KG1 (cell line): ENCODE measurements around the gene ADGRF5.

Experiments used
- DNase-seq: peaks from one replicate; lab custom pipeline; 2025; lab: John Stamatoyannopoulos, UW

Gene ADGRF5, protein sequence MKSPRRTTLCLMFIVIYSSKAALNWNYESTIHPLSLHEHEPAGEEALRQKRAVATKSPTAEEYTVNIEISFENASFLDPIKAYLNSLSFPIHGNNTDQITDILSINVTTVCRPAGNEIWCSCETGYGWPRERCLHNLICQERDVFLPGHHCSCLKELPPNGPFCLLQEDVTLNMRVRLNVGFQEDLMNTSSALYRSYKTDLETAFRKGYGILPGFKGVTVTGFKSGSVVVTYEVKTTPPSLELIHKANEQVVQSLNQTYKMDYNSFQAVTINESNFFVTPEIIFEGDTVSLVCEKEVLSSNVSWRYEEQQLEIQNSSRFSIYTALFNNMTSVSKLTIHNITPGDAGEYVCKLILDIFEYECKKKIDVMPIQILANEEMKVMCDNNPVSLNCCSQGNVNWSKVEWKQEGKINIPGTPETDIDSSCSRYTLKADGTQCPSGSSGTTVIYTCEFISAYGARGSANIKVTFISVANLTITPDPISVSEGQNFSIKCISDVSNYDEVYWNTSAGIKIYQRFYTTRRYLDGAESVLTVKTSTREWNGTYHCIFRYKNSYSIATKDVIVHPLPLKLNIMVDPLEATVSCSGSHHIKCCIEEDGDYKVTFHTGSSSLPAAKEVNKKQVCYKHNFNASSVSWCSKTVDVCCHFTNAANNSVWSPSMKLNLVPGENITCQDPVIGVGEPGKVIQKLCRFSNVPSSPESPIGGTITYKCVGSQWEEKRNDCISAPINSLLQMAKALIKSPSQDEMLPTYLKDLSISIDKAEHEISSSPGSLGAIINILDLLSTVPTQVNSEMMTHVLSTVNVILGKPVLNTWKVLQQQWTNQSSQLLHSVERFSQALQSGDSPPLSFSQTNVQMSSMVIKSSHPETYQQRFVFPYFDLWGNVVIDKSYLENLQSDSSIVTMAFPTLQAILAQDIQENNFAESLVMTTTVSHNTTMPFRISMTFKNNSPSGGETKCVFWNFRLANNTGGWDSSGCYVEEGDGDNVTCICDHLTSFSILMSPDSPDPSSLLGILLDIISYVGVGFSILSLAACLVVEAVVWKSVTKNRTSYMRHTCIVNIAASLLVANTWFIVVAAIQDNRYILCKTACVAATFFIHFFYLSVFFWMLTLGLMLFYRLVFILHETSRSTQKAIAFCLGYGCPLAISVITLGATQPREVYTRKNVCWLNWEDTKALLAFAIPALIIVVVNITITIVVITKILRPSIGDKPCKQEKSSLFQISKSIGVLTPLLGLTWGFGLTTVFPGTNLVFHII (N-terminal part only)

DNA sequence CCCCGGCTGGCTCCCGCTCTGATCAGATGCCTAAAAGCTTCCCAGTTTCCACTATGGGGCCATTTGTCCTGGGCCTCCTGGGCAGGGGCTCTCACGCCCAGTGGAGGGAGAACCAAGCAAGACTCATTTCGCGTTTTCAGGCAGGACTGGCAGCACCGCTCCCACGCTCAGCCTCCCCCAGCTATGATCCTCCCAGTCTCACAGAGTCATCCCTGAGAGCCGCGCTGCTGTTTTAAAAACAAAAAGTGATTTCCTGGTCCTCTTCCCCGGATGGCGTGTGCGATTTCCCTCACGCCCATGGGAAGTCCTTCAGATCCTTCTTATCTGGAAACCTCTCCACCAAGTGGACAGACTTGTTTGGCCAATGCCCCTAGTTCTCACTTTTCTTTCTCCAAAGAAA is at the start of gene ADGRF5:
Gene ADGRF5, minus strand, starts transcription at position 208 of the 400 bp plus-strand sequence. CDS start 15,176 bp downstream, outside the sequence.
- DNase-seq = no peak

DNA sequence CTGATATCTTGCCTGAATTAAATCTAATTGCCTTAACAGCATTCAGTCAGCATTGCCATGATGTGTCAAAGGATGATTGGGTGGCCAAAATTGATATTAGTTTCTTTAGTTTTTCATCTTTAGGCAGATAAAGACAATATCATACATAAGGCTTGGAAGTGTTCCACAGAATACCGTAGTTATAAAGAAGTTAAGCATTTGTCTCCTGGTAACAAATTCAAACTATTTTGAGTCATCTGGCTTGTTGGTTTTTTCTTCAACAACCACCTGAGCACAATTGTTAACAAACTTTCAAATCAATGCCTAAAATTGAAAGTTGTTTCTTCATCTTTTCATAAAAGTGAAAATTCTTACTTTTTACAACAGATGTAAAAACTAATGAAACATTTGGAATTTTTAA is 47.5 kb upstream of the ADGRF5 start:
- DNase-seq = no peak

DNA sequence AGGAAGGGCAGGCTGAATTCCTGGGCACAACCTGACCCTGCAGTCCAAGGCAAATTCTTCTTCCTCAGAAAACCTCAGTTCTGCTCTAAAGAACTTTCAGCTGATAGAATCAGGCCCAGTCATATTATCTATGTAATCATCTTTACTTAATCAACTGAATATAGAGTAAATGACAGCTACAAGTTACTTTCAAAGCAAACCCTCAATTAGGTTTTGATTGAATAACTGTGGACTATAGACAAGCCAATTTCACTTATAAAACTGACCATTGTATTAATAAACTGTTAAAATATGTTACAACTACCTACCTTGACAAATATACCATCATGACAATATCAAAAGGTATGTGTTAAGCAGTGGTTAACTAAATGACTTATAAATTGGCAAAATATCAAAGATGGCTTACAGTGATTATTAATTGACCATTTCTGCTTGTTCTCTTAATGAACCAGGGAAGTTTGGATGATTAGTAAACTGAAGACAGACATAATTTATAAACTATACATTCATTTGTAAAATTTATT is 46.1 kb upstream of the ADGRF5 start:
- no peak for DNase-seq

DNA sequence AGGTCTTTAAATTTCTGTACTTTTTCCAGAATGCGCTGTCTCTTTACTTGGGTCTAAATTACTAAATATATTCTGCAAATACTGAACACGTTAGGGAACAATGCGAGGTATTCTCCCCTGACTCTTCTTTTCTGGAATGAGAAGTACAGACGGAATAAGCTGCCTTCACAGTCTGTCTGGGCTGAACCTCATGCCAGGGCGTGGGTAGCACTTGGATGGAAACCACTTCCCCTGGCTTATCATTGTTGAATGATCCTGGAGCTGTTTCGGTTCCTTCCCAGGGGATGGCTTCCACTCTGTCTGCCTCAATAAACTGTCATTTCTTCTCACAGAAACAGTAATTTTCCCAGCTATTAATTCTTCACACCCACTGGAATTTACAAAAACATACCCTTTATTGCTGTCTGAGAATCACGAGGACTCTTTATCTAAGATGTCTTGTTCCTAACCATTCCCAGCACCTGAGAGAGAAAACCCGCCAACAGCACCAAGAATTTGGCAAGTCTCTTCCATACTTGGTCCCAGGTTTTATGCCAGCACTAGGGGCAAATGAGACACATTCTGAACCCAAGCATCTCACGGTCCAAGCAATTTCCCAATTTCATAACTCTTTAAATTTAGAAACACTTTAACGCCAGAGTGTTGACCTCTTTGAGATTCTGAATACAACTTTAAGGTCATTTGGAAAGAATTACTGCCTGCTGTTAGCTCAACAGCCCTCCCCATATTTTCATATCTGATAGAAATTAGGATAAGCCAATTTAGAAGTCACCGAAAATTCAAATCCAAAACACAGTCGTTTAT is 43.2 kb upstream of the ADGRF5 start:
- no peak for DNase-seq

DNA sequence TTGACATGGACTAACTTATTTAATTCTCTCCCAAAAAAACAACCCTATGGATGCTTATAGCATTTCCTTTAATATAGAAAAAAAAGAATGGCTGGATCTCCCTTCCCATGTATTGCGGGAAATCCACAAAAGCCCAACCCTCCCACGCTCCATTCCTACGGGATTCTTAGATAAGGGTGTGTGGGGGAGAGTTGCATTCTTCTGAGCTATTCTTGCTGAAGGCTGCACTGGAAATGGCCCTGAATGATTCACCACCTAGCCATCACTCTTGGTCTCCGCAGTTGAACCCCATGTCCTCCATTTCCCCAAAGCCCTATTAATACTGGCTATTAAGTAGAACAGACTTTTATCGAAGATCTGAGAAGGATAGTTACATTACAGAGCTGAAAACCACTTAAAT is 41.9 kb upstream of the ADGRF5 start:
- no peak for DNase-seq

DNA sequence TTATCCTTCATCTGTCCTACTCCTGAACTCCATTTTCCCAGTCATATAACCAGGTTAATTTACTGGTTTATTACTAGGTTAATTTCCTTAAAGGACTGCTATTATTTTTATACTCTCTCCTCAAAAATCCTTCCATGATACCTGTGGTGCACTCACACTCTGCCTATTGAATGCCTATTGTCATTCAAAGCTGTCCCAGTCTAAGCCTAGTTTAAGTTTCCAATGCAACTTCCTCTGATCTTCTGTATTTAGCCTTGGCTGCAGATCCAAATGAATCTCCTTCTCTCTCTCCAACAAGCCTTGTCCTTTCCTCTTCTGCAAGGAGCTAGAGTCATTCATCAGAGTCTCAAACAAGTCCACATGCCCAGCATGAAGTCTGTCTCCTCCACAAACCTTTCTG is 41.3 kb upstream of the ADGRF5 start:
- DNase-seq = no peak

DNA sequence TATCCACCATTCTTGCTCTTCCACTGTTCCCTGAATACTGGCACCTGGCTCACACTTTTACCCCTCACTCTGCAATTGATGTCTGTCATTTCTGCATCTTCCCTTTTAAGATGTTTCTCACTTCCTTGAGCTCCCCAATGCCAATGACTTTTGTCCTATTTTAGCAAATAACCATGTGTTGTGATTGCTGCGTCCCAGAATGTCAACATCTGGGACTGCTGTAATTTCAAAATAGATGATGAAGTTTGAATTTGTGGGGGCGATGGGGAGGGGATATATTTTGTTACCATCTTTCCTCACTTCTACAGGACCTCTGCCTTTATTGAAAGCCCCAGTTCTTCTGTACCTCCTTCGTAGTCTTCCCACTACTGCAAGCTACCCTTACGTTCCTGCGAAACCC is 40.0 kb upstream of the ADGRF5 start:
- DNase-seq = no peak

DNA sequence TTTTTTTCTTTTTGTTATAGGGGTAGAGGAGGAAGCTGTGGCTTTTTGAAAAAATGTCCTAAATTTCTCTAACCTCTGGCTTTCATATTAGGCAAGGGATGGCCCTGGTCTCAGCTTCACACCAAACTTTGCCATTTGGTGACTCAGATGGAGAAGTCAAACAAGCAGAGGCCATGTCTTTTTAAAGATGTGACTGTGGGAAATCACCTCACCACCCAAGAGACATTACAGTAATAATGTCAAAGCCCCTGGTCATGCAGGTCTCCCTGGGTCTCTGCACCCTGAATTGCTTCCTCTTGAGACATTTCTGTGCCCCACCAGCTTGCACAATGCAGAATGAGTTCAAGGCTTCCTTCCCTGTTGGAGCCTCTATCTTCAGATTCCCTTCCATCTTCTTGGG is 39.5 kb upstream of the ADGRF5 start:
- DNase-seq = no peak

DNA sequence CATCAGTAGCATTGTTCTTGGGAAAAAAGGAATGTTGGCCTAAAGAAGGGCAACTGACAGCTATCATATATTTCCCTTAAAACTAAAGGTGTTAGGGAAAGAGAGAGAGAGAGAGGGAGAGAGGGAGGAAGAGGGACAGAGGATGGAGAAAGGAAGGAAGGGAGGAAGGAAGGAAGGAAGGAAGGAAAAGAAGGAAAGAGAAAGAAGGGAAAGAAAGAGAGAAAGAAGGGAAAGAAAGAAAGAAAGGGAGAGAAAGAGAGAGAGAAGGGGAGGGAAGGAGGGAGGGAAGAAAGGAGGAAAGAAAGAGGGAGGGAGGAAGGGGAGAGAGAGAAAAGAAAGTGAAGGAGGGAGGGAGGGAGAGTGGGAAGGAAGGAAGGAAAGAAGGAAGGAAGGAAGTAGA is 37.7 kb upstream of the ADGRF5 start:
- no peak for DNase-seq

DNA sequence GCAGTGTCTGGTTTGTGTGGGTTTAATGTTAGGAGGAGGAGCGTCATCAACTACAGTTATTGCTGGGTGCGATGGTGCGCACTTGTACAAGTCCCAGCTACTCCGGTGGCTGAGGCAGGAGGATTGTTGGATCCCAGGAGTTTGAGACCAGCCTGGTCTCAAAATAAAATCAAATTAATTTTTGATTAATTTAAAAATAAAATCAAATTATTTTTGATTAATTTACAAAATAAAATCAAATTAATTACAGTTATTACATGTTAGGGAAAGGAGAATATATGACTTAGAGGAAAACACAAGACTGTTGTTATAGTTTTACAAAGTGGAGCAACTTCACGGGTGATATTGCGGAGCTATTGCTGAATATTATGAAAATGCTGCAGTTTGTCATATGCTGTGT is 34.7 kb upstream of the ADGRF5 start:
- DNase-seq = no peak

DNA sequence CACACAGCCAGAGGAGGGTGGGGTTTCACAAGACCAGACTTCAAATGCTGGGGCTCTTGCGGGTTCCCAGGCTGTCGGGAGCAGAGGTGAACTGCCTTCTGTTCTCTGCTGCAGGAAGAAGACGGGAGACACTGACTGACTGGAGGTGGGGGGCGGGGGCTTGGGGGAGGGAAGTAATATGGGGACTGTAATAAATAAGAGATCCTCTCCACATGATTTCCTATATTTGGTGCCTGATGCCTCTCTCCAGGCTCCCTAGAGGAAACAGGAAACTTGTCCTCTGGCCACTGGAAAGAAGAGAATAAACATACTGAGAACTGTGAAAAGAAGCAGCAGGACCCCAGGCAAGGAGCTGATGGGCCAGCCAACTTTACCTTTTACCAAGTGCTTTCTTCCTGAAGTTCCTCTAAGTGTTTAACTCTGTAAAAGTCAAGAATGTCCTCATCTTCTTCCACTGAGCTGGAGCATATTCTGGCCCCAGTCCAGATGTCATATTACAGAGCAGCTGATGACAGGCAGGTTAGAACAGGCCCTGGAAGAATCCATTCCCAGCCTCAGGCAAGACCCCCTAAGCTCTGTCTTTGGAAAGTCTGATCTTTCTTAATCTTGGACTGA is 33.2 kb upstream of the ADGRF5 start:
- DNase-seq = no peak

DNA sequence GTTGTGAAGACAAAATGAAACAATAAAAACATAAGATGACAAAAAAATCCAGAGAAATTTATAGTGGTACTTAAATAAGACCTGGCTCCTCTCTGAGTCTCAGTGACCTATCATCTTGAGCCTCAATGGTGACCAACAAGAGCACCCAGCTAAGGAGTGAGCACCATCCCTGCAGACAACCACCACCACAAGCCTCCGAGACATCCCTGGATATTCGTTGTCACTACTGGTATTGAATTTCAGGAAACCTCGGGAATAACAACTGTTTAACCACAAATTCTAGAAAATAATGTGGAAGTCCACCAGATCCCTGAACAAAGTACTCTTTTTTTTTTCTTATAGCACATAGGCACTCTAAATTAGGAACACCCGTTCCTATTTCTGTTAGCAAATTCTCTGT is 32.2 kb upstream of the ADGRF5 start:
- DNase-seq = no peak

DNA sequence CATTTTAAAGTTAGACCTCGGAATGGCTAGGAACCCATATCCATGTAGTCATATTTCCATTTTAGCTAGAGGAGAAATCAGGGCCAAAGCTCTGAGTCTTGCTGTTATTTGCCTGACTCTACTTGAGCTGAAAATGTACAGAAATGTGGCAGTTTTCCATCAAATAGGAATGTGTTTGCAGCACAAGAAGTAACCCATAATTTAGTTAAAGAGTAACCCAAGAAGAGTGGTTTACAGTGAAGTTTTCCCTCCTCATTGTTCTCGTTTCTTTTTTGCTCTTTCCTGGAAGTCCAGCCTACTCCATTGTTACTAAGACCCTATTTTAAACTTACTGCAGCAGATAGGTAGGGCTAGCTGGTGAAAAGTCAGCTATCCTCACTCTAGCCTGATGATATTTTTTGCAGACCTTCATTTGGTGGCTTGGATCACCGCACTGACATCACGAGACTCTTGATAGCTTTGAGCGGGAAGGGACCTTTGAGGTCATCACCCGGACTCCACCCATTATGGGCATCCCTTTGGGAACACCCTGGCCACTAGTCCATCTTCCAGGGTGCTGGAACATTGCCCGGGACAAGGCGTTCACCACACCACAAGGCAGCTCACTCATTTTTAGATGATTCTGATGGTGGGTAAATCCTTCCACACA is 28.0 kb upstream of the ADGRF5 start:
- DNase-seq = no peak

DNA sequence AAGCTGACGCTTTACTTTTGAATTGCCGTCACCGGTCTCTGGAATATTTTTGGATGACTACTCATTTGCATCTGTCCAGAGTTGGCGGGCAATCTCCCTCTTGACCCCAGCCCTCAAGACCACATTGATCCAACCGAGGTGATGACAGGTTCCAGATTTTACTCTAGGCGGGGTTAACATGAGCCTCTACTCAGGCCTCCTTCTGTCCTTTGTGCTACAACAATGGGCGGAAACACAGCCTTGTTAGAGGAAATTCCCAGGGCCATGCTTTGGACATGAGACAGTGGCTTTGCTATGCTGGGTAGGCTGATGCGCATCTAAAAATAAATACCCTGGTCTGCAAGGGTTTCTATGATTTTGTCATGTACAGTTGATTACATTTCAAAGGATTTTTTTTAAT is 27.0 kb upstream of the ADGRF5 start:
- no peak for DNase-seq

DNA sequence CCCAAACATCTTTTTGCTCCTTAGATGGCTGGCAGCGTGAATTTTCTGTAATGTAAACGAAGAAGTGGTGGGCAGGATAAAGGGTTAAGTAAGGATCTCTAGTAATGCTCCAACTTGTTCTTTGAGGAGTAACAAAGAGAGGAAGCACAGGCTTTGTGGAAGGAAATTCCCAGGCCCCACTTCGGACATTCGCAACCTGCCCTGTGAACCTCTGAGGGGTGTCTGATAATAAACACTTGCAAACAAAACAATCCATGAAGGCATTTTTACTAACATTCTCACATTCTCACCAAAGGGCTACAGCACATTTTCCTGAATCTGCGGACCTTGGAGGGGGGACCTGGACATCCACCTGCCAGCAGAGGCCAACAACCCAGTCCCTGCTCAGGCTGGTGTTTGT is 25.8 kb upstream of the ADGRF5 start:
- DNase-seq = no peak

DNA sequence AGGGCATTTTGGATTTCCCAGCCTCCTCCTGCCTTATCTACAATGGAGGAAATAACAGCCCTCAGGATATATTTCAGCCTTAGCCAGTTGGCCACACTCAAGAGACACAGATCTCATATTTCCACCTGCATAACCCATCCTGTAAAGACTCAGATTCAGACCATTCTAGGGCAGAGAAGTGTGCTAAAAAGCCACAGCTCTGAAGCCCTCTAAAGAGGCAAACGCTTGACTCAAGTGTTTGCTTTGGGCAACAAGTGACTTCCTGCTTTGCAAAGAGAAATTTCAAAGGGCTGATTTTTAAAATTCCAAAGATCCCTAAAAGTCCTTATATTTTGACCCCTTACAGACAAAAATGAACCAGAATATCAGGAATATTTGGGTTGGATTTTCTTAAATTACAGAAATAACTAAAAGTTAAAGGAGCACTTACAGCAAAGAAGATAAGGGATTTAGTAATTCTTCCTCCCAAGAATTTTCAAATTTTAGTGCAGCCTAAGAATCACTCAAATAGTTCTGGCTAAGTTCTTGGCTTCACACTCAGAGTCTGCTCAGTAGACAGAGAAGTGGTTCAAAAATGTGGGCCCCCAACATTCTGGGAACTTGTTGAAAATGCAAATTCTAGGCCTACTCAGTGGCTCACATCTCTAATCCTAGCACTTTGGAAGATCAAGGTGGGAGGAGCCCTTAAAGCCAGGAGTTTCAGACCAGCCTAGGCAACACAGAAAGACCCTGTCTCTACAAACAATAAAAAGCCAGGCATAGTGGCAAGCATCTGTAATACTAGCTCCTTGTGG is 18.9 kb upstream of the ADGRF5 start:
- DNase-seq = no peak

DNA sequence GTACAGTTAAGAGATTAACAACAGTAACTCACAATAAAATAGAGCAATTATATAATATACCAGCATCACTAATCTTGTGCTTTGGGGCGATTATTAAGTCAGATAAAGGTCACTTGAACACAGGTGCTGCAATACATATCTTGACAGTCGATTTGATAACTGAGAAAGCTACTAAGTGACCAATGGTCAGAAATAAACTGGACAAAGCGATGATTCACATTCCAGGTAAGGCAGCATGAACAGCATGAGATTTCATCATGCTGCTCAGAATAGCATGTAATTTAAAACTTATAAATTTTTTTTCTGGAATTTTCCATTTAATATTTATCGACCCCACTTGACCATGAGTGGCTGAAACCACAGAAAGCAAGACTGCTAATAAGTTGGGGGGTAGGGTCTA is 15.9 kb upstream of the ADGRF5 start:
- no peak for DNase-seq

DNA sequence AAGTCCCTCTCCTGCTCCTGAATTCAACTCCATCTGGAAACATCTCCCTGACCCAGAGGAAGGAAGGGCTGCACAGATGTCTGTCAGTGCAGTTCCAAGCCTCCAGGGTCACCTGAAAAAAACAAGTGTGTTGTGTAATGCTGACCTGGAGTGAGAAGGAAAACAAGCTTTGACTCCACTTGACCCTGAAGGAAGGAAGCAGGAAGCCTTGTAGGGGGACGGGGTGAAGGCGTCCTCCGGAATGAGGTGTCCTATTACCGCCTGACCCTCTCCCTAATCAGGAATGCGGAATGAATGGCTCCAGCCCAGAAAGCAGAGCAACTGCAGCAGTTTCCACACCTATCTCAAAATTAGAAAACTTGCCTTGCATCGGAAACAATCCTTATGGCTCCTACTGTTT is 13.9 kb upstream of the ADGRF5 start:
- no peak for DNase-seq

DNA sequence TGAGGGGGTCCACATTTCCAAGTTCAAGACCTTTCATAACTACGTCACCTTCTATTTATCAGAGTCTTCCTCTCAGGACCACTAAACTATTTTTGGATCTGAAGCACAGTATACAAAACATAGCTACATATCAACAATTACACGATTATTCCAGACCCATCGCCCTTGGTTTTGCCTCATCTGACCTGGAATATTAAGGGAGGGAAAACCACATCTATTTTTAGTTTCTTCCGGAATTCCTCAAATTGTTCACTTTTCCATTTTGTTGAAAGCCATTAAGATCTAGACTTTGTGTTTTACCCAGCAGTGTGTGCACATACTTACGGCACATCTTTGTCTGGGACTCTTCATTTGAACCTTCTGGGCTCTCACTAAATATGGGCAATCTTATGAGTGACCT is 12.0 kb upstream of the ADGRF5 start:
- no peak for DNase-seq
